HEK293 (cell line): Measurements from ENCODE around the gene CLCN7.

Experiments used
- CTCF ChIA-PET: fragments of 350-600 bp; formaldehyde crosslinking; extraction: SDS; loops from one replicate; lab custom pipeline; 2021; ENCODE audit warnings: antibody characterized with exemption; lab: Yijun Ruan, JAX
- POLR2A ChIA-PET: fragments of 300-600 bp; formaldehyde crosslinking; extraction: SDS; loops from one replicate; lab custom pipeline; 2020; ENCODE audit warnings: antibody characterized with exemption, inconsistent platforms; lab: Yijun Ruan, JAX
- H3K27ac ChIP-seq: fragments of 200-500 bp; sonication (Bioruptor generic); 2 replicates; pipeline ENCODE4 v1.5.1; 2014; ENCODE audit warnings: low read depth, low read length, control low read depth, inconsistent platforms; ENCODE audit errors: extremely low read depth
- H3K36me3 ChIP-seq, 2 experiments: fragments of 200-500 bp in 1 of 2; sonication (Bioruptor generic) in 1 of 2; 1 replicate in 1 of 2; 2 replicates in 1 of 2; pipeline ENCODE4 v1.5.1; 2014 to 2017; ENCODE audit warnings: inconsistent platforms in 2 of 2, low read length in 2 of 2; ENCODE audit not compliant: control insufficient read depth in 2 of 2, insufficient read depth in 1 of 2
- H3K4me1 ChIP-seq: fragments of 200-500 bp; sonication (Bioruptor generic); 2 replicates; pipeline ENCODE4 v1.5.1; 2014; ENCODE audit warnings: mild to moderate bottlenecking, low read length, inconsistent platforms; ENCODE audit not compliant: control insufficient read depth, insufficient read depth
- H3K4me3 ChIP-seq: 2 replicates; pipeline ENCODE4 v1.5.1; 2011; ENCODE audit warnings: low read depth, mild to moderate bottlenecking, control low read depth, low read length, moderate library complexity
- H3K9me3 ChIP-seq: fragments of 200-500 bp; sonication (Bioruptor generic); 2 replicates; pipeline ENCODE4 v1.5.1; 2014; ENCODE audit warnings: low read depth, low read length, inconsistent platforms; ENCODE audit not compliant: control insufficient read depth, insufficient read depth
- BCL11A ChIP-seq: fragments of 450-650 bp; formaldehyde crosslinking; IDR thresholded peaks from 2 replicates; pipeline ENCODE4 v1.5.1; 2016; ENCODE audit warnings: low read depth, missing biosample characterization, missing genetic modification characterization
- GLIS2 ChIP-seq: fragments of 450-650 bp; formaldehyde crosslinking; IDR thresholded peaks from 2 replicates; pipeline ENCODE4 v1.5.1; 2016; ENCODE audit warnings: missing biosample characterization, missing genetic modification characterization
- MEIS1 ChIP-seq: sonication (generic); formaldehyde crosslinking; IDR thresholded peaks from 2 replicates; pipeline ENCODE4 v1.8.1; 2022; ENCODE audit warnings: missing genetic modification reagents, mild to moderate bottlenecking, borderline replicate concordance
- PRDM1 ChIP-seq: fragments of 450-650 bp; formaldehyde crosslinking; IDR thresholded peaks from 2 replicates; pipeline ENCODE4; 2016; ENCODE audit warnings: missing biosample characterization, missing genetic modification characterization
- ZBTB20 ChIP-seq: fragments of 450-650 bp; formaldehyde crosslinking; IDR thresholded peaks from 2 replicates; pipeline ENCODE4 v1.5.1; 2016; ENCODE audit warnings: missing biosample characterization, missing genetic modification characterization
- ZFHX2 ChIP-seq: fragments of 450-650 bp; formaldehyde crosslinking; conservative IDR thresholded peaks from 2 replicates; pipeline ENCODE4 v1.5.1; 2016; ENCODE audit warnings: missing biosample characterization, missing genetic modification characterization
- ZFP3 ChIP-seq: fragments of 450-650 bp; formaldehyde crosslinking; IDR thresholded peaks from 2 replicates; pipeline ENCODE4 v1.5.1; 2016; ENCODE audit warnings: low read depth, missing biosample characterization, missing genetic modification characterization
- ZFP69B ChIP-seq: fragments of 450-650 bp; formaldehyde crosslinking; IDR thresholded peaks from 2 replicates; pipeline ENCODE4 v1.5.1; 2016; ENCODE audit warnings: missing biosample characterization, missing genetic modification characterization
- ZNF10 ChIP-seq: fragments of 450-650 bp; formaldehyde crosslinking; IDR thresholded peaks from 2 replicates; pipeline ENCODE4 v1.5.1; 2017; ENCODE audit warnings: missing biosample characterization, missing genetic modification characterization
- ZNF112 ChIP-seq: fragments of 450-650 bp; formaldehyde crosslinking; IDR thresholded peaks from 2 replicates; pipeline ENCODE4 v1.5.0; 2017; ENCODE audit warnings: missing biosample characterization, missing genetic modification characterization
- ZNF132 ChIP-seq: fragments of 450-650 bp; formaldehyde crosslinking; IDR thresholded peaks from 2 replicates; pipeline ENCODE4 v1.5.1; 2017; ENCODE audit warnings: missing biosample characterization, missing genetic modification characterization, borderline replicate concordance
- ZNF133 ChIP-seq: fragments of 450-650 bp; formaldehyde crosslinking; IDR thresholded peaks from 2 replicates; pipeline ENCODE4 v1.5.1; 2016; ENCODE audit warnings: missing biosample characterization, missing genetic modification characterization
- ZNF157 ChIP-seq: fragments of 450-650 bp; formaldehyde crosslinking; IDR thresholded peaks from 2 replicates; pipeline ENCODE4 v1.5.1; 2016; ENCODE audit warnings: missing biosample characterization, missing genetic modification characterization
- ZNF169 ChIP-seq: fragments of 450-650 bp; formaldehyde crosslinking; IDR thresholded peaks from 2 replicates; pipeline ENCODE4 v1.5.1; 2016; ENCODE audit warnings: missing biosample characterization, missing genetic modification characterization
- ZNF174 ChIP-seq: fragments of 450-650 bp; formaldehyde crosslinking; IDR thresholded peaks from 2 replicates; pipeline ENCODE4 v1.5.0; 2017; ENCODE audit warnings: missing biosample characterization, mild to moderate bottlenecking, missing genetic modification characterization
- ZNF175 ChIP-seq: fragments of 450-650 bp; formaldehyde crosslinking; IDR thresholded peaks from 2 replicates; pipeline ENCODE4 v1.5.1; 2016; ENCODE audit warnings: missing biosample characterization, missing genetic modification characterization
- ZNF211 ChIP-seq: fragments of 450-650 bp; formaldehyde crosslinking; IDR thresholded peaks from 2 replicates; pipeline ENCODE4 v1.5.1; 2016; ENCODE audit warnings: low read depth, missing biosample characterization, missing genetic modification characterization
- ZNF292 ChIP-seq: fragments of 450-650 bp; formaldehyde crosslinking; IDR thresholded peaks from 2 replicates; pipeline ENCODE4 v1.5.1; 2016; ENCODE audit warnings: low read depth, missing biosample characterization, missing genetic modification characterization, borderline replicate concordance
- ZNF394 ChIP-seq: fragments of 450-650 bp; formaldehyde crosslinking; IDR thresholded peaks from 2 replicates; pipeline ENCODE4 v1.5.1; 2016; ENCODE audit warnings: missing biosample characterization, missing genetic modification characterization, mild to moderate bottlenecking, moderate library complexity, borderline replicate concordance
- ZNF433 ChIP-seq: fragments of 450-650 bp; formaldehyde crosslinking; IDR thresholded peaks from 2 replicates; pipeline ENCODE4 v1.5.1; 2016; ENCODE audit warnings: missing biosample characterization, missing genetic modification characterization, low read depth
- ZNF473 ChIP-seq: fragments of 450-650 bp; formaldehyde crosslinking; IDR thresholded peaks from 2 replicates; pipeline ENCODE4 v1.5.1; 2017; ENCODE audit warnings: missing biosample characterization, missing genetic modification characterization
- ZNF555 ChIP-seq: fragments of 450-650 bp; formaldehyde crosslinking; conservative IDR thresholded peaks from 2 replicates; pipeline ENCODE4 v1.5.1; 2017; ENCODE audit warnings: missing biosample characterization, mild to moderate bottlenecking, missing genetic modification characterization, inconsistent platforms
- ZNF571 ChIP-seq: fragments of 450-650 bp; formaldehyde crosslinking; IDR thresholded peaks from 2 replicates; pipeline ENCODE4 v1.5.0; 2017; ENCODE audit warnings: missing biosample characterization, missing genetic modification characterization
- ZNF596 ChIP-seq: fragments of 450-650 bp; IDR thresholded peaks from 2 replicates; pipeline ENCODE4 v1.5.0; 2018; ENCODE audit warnings: missing biosample characterization, mild to moderate bottlenecking, missing genetic modification characterization, moderate library complexity
- ZNF621 ChIP-seq: fragments of 450-650 bp; formaldehyde crosslinking; IDR thresholded peaks from 2 replicates; pipeline ENCODE4 v1.5.1; 2017; ENCODE audit warnings: missing biosample characterization, missing genetic modification characterization
- ZNF623 ChIP-seq: fragments of 450-650 bp; formaldehyde crosslinking; IDR thresholded peaks from 2 replicates; pipeline ENCODE4 v1.5.1; 2016; ENCODE audit warnings: missing biosample characterization, missing genetic modification characterization
- ZNF639 ChIP-seq: fragments of 450-650 bp; formaldehyde crosslinking; IDR thresholded peaks from 2 replicates; pipeline ENCODE4 v1.5.1; 2016; ENCODE audit warnings: missing biosample characterization, missing genetic modification characterization
- ZNF660 ChIP-seq: fragments of 450-650 bp; IDR thresholded peaks from 2 replicates; pipeline ENCODE4 v1.5.1; 2018; ENCODE audit warnings: missing biosample characterization, mild to moderate bottlenecking, missing genetic modification characterization
- ZNF664 ChIP-seq: fragments of 450-650 bp; formaldehyde crosslinking; IDR thresholded peaks from 2 replicates; pipeline ENCODE4 v1.5.1; 2016; ENCODE audit warnings: missing biosample characterization, missing genetic modification characterization

CLCN7 gene

GRCh38 chr16:1474796-1475551 is at the start of gene CLCN7 (continued):
- TF ChIP-seq ZNF157 (tag by site-specific recombination) (no peak), ZNF211 (tag by site-specific recombination) (no peak), ZNF623 (no peak), ZNF10 (tag by site-specific recombination) (0 out of 2 replicates have a peak, but pooled peaks have one; percentile 15), ZNF133 (tag by site-specific recombination) (no peak), ZNF175 (no peak), ZNF132 (no peak), ZNF292 (tag by site-specific recombination) (no peak), ZNF473 (no peak), ZNF174 (tag by site-specific recombination) (no peak), ZNF433 (tag by site-specific recombination) (no peak), PRDM1 (no peak)

GRCh38 chr16:1524366-1524765 is 49.5 kb upstream of the CLCN7 start:
- Histone ChIP-seq H3K36me3 (peaks cover 0 to 21% of the 10 kb centered on the region in 2 experiments; a peak in 1 of 3 replicates), H3K4me1 (no peaks in the 10 kb centered on the region)
- TF ChIP-seq BCL11A (tag by site-specific recombination), result no peak
- no peak for TF ChIP-seq ZNF664
- no peak for TF ChIP-seq ZNF621 (tag by site-specific recombination)
- TF ChIP-seq ZNF292 (tag by site-specific recombination), result no peak
- TF ChIP-seq GLIS2 (tag by site-specific recombination), result no peak
- no peak for TF ChIP-seq ZNF169 (tag by site-specific recombination)
- no peak for TF ChIP-seq ZNF112 (tag by site-specific recombination)
- TF ChIP-seq MEIS1 (CRISPR knock-in tag), result no peak
- TF ChIP-seq ZNF571, result no peak
- no peak for TF ChIP-seq ZFP3
- TF ChIP-seq ZNF10 (tag by site-specific recombination), result no peak
- no peak for TF ChIP-seq ZBTB20 (tag by site-specific recombination)
- TF ChIP-seq ZFHX2 (tag by site-specific recombination), result no peak
- no peak for TF ChIP-seq ZFP69B (tag by site-specific recombination)
- TF ChIP-seq ZNF596, result no peak
- no peak for TF ChIP-seq ZNF660 (tag by site-specific recombination)
- no peak for TF ChIP-seq ZNF394
- no peak for TF ChIP-seq ZNF555 (tag by site-specific recombination)
- TF ChIP-seq ZNF639 (tag by site-specific recombination), result no peak
- TF ChIP-seq, all 188 proteins: peak for 0
- Histone ChIP-seq H3K27ac (no peak overlapping the region), H3K9me3 (no peaks in the 10 kb centered on the region), H3K4me3 (no peak overlapping the region)
- CTCF ChIA-PET, result no interaction called here
- POLR2A ChIA-PET, result no interaction called here
